ENCODE measurements around the gene OTUB1.

The OTUB1 gene

GRCh38 chr11:64026575-64027205 lies 40.5 kb downstream of the OTUB1 start:
- no peaks in the 10 kb centered on the region for H3K4me1 ChIP-seq (ENCODE audit: low read length)
- H4K20me1 ChIP-seq (ENCODE audit: insufficient read depth, low read length) = no peaks in the 10 kb centered on the region
- no peak overlapping the region for H3K9ac ChIP-seq (ENCODE audit: low read length)
- no peaks in the 10 kb centered on the region for H3F3A ChIP-seq (ENCODE audit: insufficient read depth, low read length)
- no peak for DNase-seq
- H3K4me2 ChIP-seq (ENCODE audit: low read depth, low read length) = no peak overlapping the region
- H3K36me3 ChIP-seq (replicated peaks; ENCODE audit: insufficient read depth, low read length) = no peaks in the 10 kb centered on the region
- no peak for TF ChIP-seq EZH2 (optimal IDR thresholded peaks at IDR 0.05; ENCODE audit: low read depth, low read length)
- TF ChIP-seq EZH2phosphoT487 (IDR thresholded peaks at IDR 0.05; ENCODE audit: low read length) = no peak
- no peak for TF ChIP-seq CTCF (IDR thresholded peaks at IDR 0.05; ENCODE audit: low read length)
- no peak overlapping the region for H3K4me3 ChIP-seq (ENCODE audit: low read length)
- H3K9me3 ChIP-seq (replicated peaks; ENCODE audit: insufficient read depth, low read length) = no peaks in the 10 kb centered on the region
- H3K9me2 ChIP-seq (replicated peaks; ENCODE audit: insufficient read depth, low read length) = no peaks in the 10 kb centered on the region
- no peak overlapping the region for H3K27ac ChIP-seq (ENCODE audit: low read length)
- no peak overlapping the region for H2AFZ ChIP-seq (ENCODE audit: low read length)
- no peaks in the 10 kb centered on the region for H3K79me2 ChIP-seq (ENCODE audit: low read length)
- no peaks in the 10 kb centered on the region; the same call in 1 of the 2 replicates for H3K27me3 ChIP-seq (replicated peaks; ENCODE audit: insufficient read depth, low read length)

DNA sequence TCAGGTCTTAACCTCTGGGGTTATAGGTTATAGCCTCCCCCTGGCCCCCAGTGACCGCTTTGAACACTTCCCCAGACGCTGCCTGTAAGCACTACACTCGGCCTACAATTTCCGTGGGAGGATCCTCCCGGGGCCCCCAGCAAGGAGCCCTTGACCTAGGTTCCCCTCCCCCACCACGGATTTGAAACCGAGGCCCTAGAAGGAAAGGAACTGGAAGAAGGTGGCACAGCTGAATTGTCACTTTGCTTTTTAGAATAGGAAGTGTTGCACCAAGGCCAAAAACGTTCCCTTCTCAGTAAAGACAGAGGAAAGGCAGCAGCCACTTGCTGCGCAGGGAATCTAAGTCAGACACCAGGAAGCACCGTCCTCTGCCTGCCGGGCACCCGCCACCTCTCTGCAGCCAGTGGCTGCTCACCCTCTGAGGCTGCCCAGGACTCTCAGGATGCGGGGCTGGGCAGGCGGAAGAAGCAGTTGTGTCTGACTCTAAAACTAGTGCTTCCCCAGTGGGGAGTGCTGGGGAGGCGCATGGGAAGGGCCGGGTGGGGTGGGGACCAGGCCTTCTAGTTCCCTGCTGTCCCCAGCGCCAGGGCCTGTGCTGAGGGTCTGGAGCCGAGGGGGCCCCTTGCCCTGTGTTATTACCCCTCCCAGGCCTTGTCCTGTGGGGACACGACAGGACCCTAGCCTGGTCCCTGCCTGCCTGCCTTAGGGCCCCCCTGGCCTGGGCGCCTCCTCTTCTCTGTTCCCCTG lies 41.6 kb downstream of the OTUB1 start:
- no peak for DNase-seq
- H3K27ac ChIP-seq (ENCODE audit: low read length) = no peak overlapping the region
- no peaks in the 10 kb centered on the region for H3K4me1 ChIP-seq (ENCODE audit: low read length)
- TF ChIP-seq EZH2 (optimal IDR thresholded peaks at IDR 0.05; ENCODE audit: low read depth, low read length) = no peak
- no peak for TF ChIP-seq CTCF (IDR thresholded peaks at IDR 0.05; ENCODE audit: low read length)
- TF ChIP-seq EZH2phosphoT487 (IDR thresholded peaks at IDR 0.05; ENCODE audit: low read length) = no peak
- no peak overlapping the region for H3K4me3 ChIP-seq (ENCODE audit: low read length)
- no peaks in the 10 kb centered on the region for H3F3A ChIP-seq (ENCODE audit: insufficient read depth, low read length)
- H3K27me3 ChIP-seq (replicated peaks; ENCODE audit: insufficient read depth, low read length) = no peaks in the 10 kb centered on the region; the same call in 1 of the 2 replicates
- H3K36me3 ChIP-seq (replicated peaks; ENCODE audit: insufficient read depth, low read length) = no peaks in the 10 kb centered on the region
- no peak overlapping the region for H2AFZ ChIP-seq (ENCODE audit: low read length)
- H3K79me2 ChIP-seq (ENCODE audit: low read length) = no peaks in the 10 kb centered on the region
- H3K9ac ChIP-seq (ENCODE audit: low read length) = no peak overlapping the region
- no peaks in the 10 kb centered on the region for H3K9me2 ChIP-seq (replicated peaks; ENCODE audit: insufficient read depth, low read length)
- H3K9me3 ChIP-seq (replicated peaks; ENCODE audit: insufficient read depth, low read length) = no peaks in the 10 kb centered on the region
- H4K20me1 ChIP-seq (ENCODE audit: insufficient read depth, low read length) = no peaks in the 10 kb centered on the region
- H3K4me2 ChIP-seq (ENCODE audit: low read depth, low read length) = no peak overlapping the region

DNA sequence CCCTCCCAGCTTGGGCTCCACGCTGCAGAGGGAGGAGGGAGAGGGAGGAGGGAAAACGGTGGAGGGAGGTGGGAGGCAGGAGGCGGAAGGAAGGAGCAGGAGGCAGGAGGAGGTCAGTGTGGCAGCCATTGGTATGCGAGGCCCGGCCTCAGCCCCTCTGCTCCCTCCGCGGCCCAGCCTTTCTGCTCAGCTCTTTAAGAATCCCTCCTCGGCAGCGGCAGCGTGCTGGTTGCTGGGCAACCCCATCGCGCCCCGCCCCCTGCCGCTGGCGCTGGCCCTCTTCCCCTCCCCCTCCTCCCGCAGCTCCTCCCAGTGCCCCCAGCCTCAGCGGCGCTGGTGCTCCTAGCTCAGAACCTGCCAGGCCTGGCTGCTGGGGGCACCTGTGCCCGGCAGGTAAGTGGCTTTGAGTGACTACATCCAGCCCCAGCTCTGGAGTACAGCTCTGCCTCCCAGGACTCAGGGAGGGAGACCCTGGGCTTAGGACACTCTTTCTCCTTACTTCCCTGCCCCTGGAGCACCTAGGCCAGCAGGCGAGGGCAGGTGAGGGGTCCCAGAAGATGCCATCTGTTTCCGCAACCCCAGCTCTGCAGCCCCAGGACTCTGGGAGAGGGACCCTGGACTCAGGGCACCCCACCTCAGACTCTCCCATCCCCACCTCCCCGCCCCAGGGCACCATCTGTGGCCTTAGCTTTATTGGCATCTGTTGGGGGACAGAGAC lies 42.3 kb downstream of the OTUB1 start:
- H3K27me3 ChIP-seq (replicated peaks; ENCODE audit: insufficient read depth, low read length) = no peaks in the 10 kb centered on the region; the same call in 1 of the 2 replicates
- H3K79me2 ChIP-seq (ENCODE audit: low read length) = no peaks in the 10 kb centered on the region
- no peak overlapping the region for H3K9ac ChIP-seq (ENCODE audit: low read length)
- no peak overlapping the region for H3K4me2 ChIP-seq (ENCODE audit: low read depth, low read length)
- TF ChIP-seq EZH2 (optimal IDR thresholded peaks at IDR 0.05; ENCODE audit: low read depth, low read length) = no peak
- TF ChIP-seq CTCF (IDR thresholded peaks at IDR 0.05; ENCODE audit: low read length) = no peak
- TF ChIP-seq EZH2phosphoT487 (IDR thresholded peaks at IDR 0.05; ENCODE audit: low read length) = no peak
- DNase-seq = no peak
- H3K4me1 ChIP-seq (ENCODE audit: low read length) = no peaks in the 10 kb centered on the region
- no peaks in the 10 kb centered on the region for H3F3A ChIP-seq (ENCODE audit: insufficient read depth, low read length)
- no peak overlapping the region for H2AFZ ChIP-seq (ENCODE audit: low read length)
- no peaks in the 10 kb centered on the region for H3K36me3 ChIP-seq (replicated peaks; ENCODE audit: insufficient read depth, low read length)
- no peak overlapping the region for H3K4me3 ChIP-seq (ENCODE audit: low read length)
- H4K20me1 ChIP-seq (ENCODE audit: insufficient read depth, low read length) = no peaks in the 10 kb centered on the region
- H3K9me2 ChIP-seq (replicated peaks; ENCODE audit: insufficient read depth, low read length) = no peaks in the 10 kb centered on the region
- no peak overlapping the region for H3K27ac ChIP-seq (ENCODE audit: low read length)
- no peaks in the 10 kb centered on the region for H3K9me3 ChIP-seq (replicated peaks; ENCODE audit: insufficient read depth, low read length)
